HEK293 (cell line): ENCODE results near the gene GPR17.

Experiments used
- CTCF ChIP-seq: fragments of 450-650 bp; formaldehyde crosslinking; IDR thresholded peaks from 2 replicates; pipeline ENCODE4 v1.5.1; 2016; ENCODE audit warnings: missing biosample characterization, missing genetic modification characterization
- GLIS1 ChIP-seq: fragments of 450-650 bp; formaldehyde crosslinking; IDR thresholded peaks from 2 replicates; pipeline ENCODE4 v1.5.1; 2016; ENCODE audit warnings: missing biosample characterization, missing genetic modification characterization
- MYNN ChIP-seq: fragments of 450-650 bp; formaldehyde crosslinking; IDR thresholded peaks from 2 replicates; pipeline ENCODE4 v1.5.1; 2016; ENCODE audit warnings: missing biosample characterization, missing genetic modification characterization, borderline replicate concordance
- REST ChIP-seq: fragments of 450-650 bp; formaldehyde crosslinking; IDR thresholded peaks from 2 replicates; pipeline ENCODE4 v1.5.1; 2016; ENCODE audit warnings: missing biosample characterization, missing genetic modification characterization
- ZNF114 ChIP-seq: fragments of 450-650 bp; formaldehyde crosslinking; IDR thresholded peaks from 2 replicates; pipeline ENCODE4 v1.5.0; 2017; ENCODE audit warnings: missing biosample characterization, missing genetic modification characterization
- ZNF146 ChIP-seq: fragments of 450-650 bp; formaldehyde crosslinking; IDR thresholded peaks from 2 replicates; pipeline ENCODE4 v1.5.1; 2016; ENCODE audit warnings: missing biosample characterization, missing genetic modification characterization
- ZNF704 ChIP-seq: fragments of 450-650 bp; formaldehyde crosslinking; IDR thresholded peaks from 2 replicates; pipeline ENCODE4 v1.5.1; 2016; ENCODE audit warnings: missing biosample characterization, missing genetic modification characterization

- no peak for TF ChIP-seq CTCF (tag by site-specific recombination)
- TF ChIP-seq REST: no peak
- no peak for TF ChIP-seq ZNF704 (tag by site-specific recombination)
- no peak for TF ChIP-seq MYNN (tag by site-specific recombination)
- TF ChIP-seq ZNF114 (tag by site-specific recombination): no peak
- TF ChIP-seq ZNF146 (tag by site-specific recombination): no peak
- no peak for TF ChIP-seq GLIS1 (tag by site-specific recombination)
These were observed 39.6 kb downstream of the GPR17 start for GRCh38 chr2:127685410-127686080.
